ENCODE measurements around the gene HMG20B.

DNA sequence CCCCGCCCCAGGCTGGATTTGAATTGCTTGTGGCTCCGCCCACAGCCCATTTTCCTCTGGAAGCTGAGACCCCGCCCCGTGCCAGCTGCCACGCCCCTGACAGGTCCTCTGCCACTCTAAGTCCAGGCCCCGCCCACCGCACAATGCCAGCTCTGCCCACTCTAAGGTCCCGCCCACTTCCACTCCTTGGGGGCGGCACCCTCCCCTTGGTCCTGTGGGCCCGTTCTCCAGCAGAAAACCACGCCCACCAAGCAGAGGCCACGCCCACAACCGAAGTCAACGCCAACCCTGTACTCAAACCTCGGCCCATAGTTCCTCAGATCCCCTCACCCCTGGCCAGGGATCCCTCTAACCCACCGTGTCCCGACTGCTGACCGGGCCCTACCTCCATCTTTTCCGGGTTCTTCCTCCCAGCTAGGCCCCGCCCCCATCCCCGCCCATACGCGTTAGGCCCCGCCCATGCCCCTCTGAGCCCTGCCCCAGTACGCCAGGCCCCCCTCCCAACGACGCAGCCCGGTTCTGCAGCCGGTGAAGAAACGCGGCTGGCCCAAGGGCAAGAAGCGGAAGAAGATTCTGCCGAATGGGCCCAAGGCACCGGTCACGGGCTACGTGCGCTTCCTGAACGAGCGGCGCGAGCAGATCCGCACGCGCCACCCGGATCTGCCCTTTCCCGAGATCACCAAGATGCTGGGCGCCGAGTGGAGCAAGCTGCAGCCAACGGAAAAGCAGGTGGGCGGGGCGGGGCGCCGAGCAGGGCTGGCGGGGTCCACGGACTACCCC, 1.3 kb downstream of the HMG20B start:
- TF ChIP-seq POLR2A (IDR thresholded peaks at IDR 0.05), result no peak
- TF ChIP-seq, protein P1, sequence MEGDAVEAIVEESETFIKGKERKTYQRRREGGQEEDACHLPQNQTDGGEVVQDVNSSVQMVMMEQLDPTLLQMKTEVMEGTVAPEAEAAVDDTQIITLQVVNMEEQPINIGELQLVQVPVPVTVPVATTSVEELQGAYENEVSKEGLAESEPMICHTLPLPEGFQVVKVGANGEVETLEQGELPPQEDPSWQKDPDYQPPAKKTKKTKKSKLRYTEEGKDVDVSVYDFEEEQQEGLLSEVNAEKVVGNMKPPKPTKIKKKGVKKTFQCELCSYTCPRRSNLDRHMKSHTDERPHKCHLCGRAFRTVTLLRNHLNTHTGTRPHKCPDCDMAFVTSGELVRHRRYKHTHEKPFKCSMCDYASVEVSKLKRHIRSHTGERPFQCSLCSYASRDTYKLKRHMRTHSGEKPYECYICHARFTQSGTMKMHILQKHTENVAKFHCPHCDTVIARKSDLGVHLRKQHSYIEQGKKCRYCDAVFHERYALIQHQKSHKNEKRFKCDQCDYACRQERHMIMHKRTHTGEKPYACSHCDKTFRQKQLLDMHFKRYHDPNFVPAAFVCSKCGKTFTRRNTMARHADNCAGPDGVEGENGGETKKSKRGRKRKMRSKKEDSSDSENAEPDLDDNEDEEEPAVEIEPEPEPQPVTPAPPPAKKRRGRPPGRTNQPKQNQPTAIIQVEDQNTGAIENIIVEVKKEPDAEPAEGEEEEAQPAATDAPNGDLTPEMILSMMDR (IDR thresholded peaks at IDR 0.05), result no peak

Data from stomach (tissue), 4 donors.